OCI-LY7 (cell line): ENCODE results near the gene BCKDHB. TPM values are rescaled to one million over a fixed set of nuclear protein-coding genes. Genes with fewer than 3 reads are reported as not detected.

Experiments used
- BruUV-seq: library from RNA; stranded (reverse); fragments of 400-500 nt; replicated peaks from 2 replicates; lab custom pipeline; 2021; lab: Mats Ljungman, UMichigan
- CTCF ChIA-PET: fragments of 300-600 bp; sonication (Branson Sonifier 250); formaldehyde crosslinking; loops from one replicate; lab custom pipeline; 2022; ENCODE audit warnings: antibody characterized with exemption; ENCODE audit not compliant: unreplicated experiment; lab: Charles Lee
- POLR2A ChIA-PET: fragments of 300-600 bp; sonication (Branson Sonifier 250); formaldehyde crosslinking; loops from one replicate; lab custom pipeline; 2022; ENCODE audit warnings: antibody characterized with exemption; lab: Charles Lee
- DNase-seq: peaks from one replicate; pipeline ENCODE4 v3.0.0-alpha.2; 2015; ENCODE audit warnings: low spot score
- H2AFZ ChIP-seq: fragments of 200-600 bp; sonication (generic), shearing (Covaris generic); 2 replicates; pipeline ENCODE4 v1.6.1; 2014; ENCODE audit warnings: mild to moderate bottlenecking, antibody characterized with exemption, low read length, moderate library complexity
- H3K27ac ChIP-seq: fragments of 200-600 bp; sonication (generic); 2 replicates; pipeline ENCODE4 v1.5.1; 2014; ENCODE audit warnings: mixed run types, low read depth, mild to moderate bottlenecking, moderate library complexity, low read length, inconsistent platforms; ENCODE audit not compliant: poor library complexity, severe bottlenecking
- H3K36me3 ChIP-seq: fragments of 200-600 bp; sonication (generic); 2 replicates; pipeline ENCODE4 v1.6.1; 2014; ENCODE audit warnings: mild to moderate bottlenecking, antibody characterized with exemption, low read length, moderate library complexity, mixed read lengths; ENCODE audit not compliant: insufficient read depth
- H3K4me1 ChIP-seq: fragments of 200-600 bp; sonication (generic); 2 replicates; pipeline ENCODE4 v1.5.1; 2014; ENCODE audit warnings: mild to moderate bottlenecking, low read length; ENCODE audit not compliant: insufficient read depth, poor library complexity, severe bottlenecking
- H3K4me2 ChIP-seq: fragments of 200-600 bp; sonication (generic); 2 replicates; pipeline ENCODE4 v1.6.1; 2014; ENCODE audit warnings: mild to moderate bottlenecking, low read length
- H3K4me3 ChIP-seq: fragments of 200-600 bp; sonication (generic); 2 replicates; pipeline ENCODE4 v1.5.1; 2014; ENCODE audit warnings: mild to moderate bottlenecking, low read depth, low read length; ENCODE audit not compliant: poor library complexity, severe bottlenecking
- H3K79me2 ChIP-seq: fragments of 200-600 bp; sonication (generic); 2 replicates; pipeline ENCODE4 v1.6.1; 2016; ENCODE audit warnings: low read depth, mild to moderate bottlenecking, low read length, moderate library complexity, mixed read lengths; ENCODE audit not compliant: insufficient read depth
- H3K9me2 ChIP-seq: fragments of 200-600 bp; sonication (generic); 2 replicates; pipeline ENCODE4 v1.6.1; 2016; ENCODE audit warnings: mild to moderate bottlenecking, low read length, mixed read lengths; ENCODE audit not compliant: insufficient read depth
- H3K9me3 ChIP-seq: fragments of 200-600 bp; sonication (generic); 2 replicates; pipeline ENCODE4 v1.6.1; 2014; ENCODE audit warnings: mild to moderate bottlenecking, mixed run types, low read length, mixed read lengths
- H4K20me1 ChIP-seq: fragments of 200-600 bp; sonication (generic); 2 replicates; pipeline ENCODE4 v1.6.1; 2014; ENCODE audit warnings: mild to moderate bottlenecking, antibody characterized with exemption, low read length, moderate library complexity, mixed read lengths; ENCODE audit not compliant: insufficient read depth
- EZH2phosphoT487 ChIP-seq: fragments of 200-600 bp; sonication (generic); IDR thresholded peaks from 2 replicates; pipeline ENCODE4 v1.6.1; 2018; ENCODE audit warnings: low read depth, borderline replicate concordance, mild to moderate bottlenecking, mixed run types, antibody characterized with exemption, low read length, moderate library complexity, mixed read lengths
- intact Hi-C: fragments of 100-400 bp; cut with micrococcal nuclease; formaldehyde crosslinking; loops from one replicate; pipeline ENCODE4 v1.10.0; 2022; ENCODE audit not compliant: unreplicated experiment
- total RNA-seq, 2 experiments: library from RNA; depleted of rRNA in 1 of 2; stranded (reverse); fragments of >200 nt in 1 of 2; shearing (Covaris generic) in 1 of 2; gene quantifications; 2 replicates each; pipeline ENCODE4 v1.2.3, GENCODE V29; 2014 to 2022
- TF ChIP-seq, protein P1 (sequence below): fragments of 200-600 bp; sonication (generic); conservative IDR thresholded peaks from 2 replicates; pipeline ENCODE4 v1.5.1; 2014; ENCODE audit warnings: mild to moderate bottlenecking, antibody characterized with exemption, low read length, moderate library complexity, mixed read lengths

Gene BCKDHB
- total RNA-seq, 2 experiments from 2014 or later = 25.7 to 30.3 TPM

DNA sequence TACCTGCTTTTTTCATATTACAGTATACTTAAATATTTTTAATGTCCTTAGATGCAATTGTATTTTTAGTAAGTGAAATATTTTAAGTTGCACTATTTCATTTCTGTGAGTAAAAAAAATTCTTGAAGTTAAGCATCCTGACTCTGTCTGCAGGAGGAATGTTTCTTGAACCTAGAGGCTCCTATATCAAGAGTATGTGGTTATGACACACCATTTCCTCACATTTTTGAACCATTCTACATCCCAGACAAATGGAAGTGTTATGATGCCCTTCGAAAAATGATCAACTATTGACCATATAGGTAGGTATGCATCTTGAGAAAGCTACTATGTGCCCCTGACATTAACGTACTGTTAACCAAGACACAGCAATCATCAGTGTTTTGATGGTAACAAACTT is 237.0 kb downstream of the BCKDHB start:
- Histone ChIP-seq H3K4me2 (no peak overlapping the region), H3K9me3 (no peaks in the 10 kb centered on the region), H3K4me3 (no peak overlapping the region), H3K27ac (no peak overlapping the region), H3K36me3 (no peaks in the 10 kb centered on the region), H3K9me2 (no peaks in the 10 kb centered on the region), H2AFZ (no peak overlapping the region), H4K20me1 (no peaks in the 10 kb centered on the region; the same call in 1 of the 2 replicates), H3K79me2 (no peaks in the 10 kb centered on the region), H3K4me1 (no peaks in the 10 kb centered on the region)
- no peak for DNase-seq
- ChIA-PET POLR2A (no interaction called here), CTCF (no interaction called here)
- BruUV-seq = no TSS peak
- TF ChIP-seq, protein P1, sequence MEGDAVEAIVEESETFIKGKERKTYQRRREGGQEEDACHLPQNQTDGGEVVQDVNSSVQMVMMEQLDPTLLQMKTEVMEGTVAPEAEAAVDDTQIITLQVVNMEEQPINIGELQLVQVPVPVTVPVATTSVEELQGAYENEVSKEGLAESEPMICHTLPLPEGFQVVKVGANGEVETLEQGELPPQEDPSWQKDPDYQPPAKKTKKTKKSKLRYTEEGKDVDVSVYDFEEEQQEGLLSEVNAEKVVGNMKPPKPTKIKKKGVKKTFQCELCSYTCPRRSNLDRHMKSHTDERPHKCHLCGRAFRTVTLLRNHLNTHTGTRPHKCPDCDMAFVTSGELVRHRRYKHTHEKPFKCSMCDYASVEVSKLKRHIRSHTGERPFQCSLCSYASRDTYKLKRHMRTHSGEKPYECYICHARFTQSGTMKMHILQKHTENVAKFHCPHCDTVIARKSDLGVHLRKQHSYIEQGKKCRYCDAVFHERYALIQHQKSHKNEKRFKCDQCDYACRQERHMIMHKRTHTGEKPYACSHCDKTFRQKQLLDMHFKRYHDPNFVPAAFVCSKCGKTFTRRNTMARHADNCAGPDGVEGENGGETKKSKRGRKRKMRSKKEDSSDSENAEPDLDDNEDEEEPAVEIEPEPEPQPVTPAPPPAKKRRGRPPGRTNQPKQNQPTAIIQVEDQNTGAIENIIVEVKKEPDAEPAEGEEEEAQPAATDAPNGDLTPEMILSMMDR = no peak
- TF ChIP-seq EZH2phosphoT487 = no peak
- intact Hi-C loops = no loop called here

GRCh38 chr6:80347101-80347500 is 240.6 kb downstream of the BCKDHB start:
- ChIA-PET POLR2A (no interaction called here), CTCF (no interaction called here)
- H3K79me2 ChIP-seq = no peaks in the 10 kb centered on the region
- no peak overlapping the region for H3K4me3 ChIP-seq
- BruUV-seq = no TSS peak
- H3K36me3 ChIP-seq = no peaks in the 10 kb centered on the region
- H3K27ac ChIP-seq = no peak overlapping the region
- intact Hi-C loops = no loop called here
- DNase-seq = no peak
- H2AFZ ChIP-seq = no peak overlapping the region
- H3K4me1 ChIP-seq = no peaks in the 10 kb centered on the region
- TF ChIP-seq, protein P1 = no peak
- no peak for TF ChIP-seq EZH2phosphoT487
- no peaks in the 10 kb centered on the region for H3K9me3 ChIP-seq
- H3K9me2 ChIP-seq = no peaks in the 10 kb centered on the region
- no peaks in the 10 kb centered on the region for H4K20me1 ChIP-seq
- no peak overlapping the region for H3K4me2 ChIP-seq

DNA sequence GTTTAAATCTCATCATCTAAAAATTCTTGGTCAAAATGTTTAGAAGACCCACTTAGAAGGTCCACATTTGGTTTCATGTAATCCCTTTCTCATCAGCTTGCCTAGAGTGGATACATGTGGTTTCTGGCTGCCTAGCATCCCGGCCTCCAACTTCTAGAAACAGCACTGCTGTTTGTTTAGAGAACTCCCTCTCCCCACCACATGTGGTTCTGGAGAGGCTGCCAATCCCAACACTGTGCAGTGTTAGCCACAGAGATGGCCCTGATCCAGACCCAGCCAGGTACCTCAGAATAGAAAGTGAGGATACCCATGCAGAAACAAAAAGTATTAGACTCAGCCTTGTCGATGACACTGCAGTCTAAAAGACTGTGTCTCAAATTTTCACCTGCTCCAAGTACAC is 241.8 kb downstream of the BCKDHB start:
- no peak overlapping the region for H3K27ac ChIP-seq
- H3K79me2 ChIP-seq = no peaks in the 10 kb centered on the region
- BruUV-seq = no TSS peak
- H3K4me1 ChIP-seq = no peaks in the 10 kb centered on the region
- no peak overlapping the region for H2AFZ ChIP-seq
- ChIA-PET CTCF (no interaction called here), POLR2A (no interaction called here)
- H3K36me3 ChIP-seq = no peaks in the 10 kb centered on the region
- no peaks in the 10 kb centered on the region for H3K9me2 ChIP-seq
- no peaks in the 10 kb centered on the region for H3K9me3 ChIP-seq
- H3K4me3 ChIP-seq = no peak overlapping the region
- no peak for DNase-seq
- intact Hi-C loops = no loop called here
- no peak overlapping the region for H3K4me2 ChIP-seq
- no peaks in the 10 kb centered on the region for H4K20me1 ChIP-seq
- no peak for TF ChIP-seq EZH2phosphoT487
- TF ChIP-seq, protein P1 = no peak
